Nephron (organoid): ENCODE measurements around the gene SLC39A1.

ENCODE experiments used
- H3K27ac Mint-ChIP-seq, 3 experiments: 2 replicates each; pipeline ENCODE4 v1.8.0; 2020; ENCODE audit warnings: mixed read lengths in 3 of 3, mild to moderate bottlenecking in 2 of 3, moderate library complexity in 1 of 3
- H3K27me3 Mint-ChIP-seq: 2 replicates; pipeline ENCODE4 v1.8.0; 2021; ENCODE audit warnings: low read depth, mild to moderate bottlenecking, moderate library complexity, mixed read lengths
- H3K36me3 Mint-ChIP-seq: 2 replicates; pipeline ENCODE4 v1.8.0; 2020; ENCODE audit warnings: low read depth, mixed read lengths
- H3K4me1 Mint-ChIP-seq: 2 replicates; pipeline ENCODE4 v1.8.0; 2020; ENCODE audit warnings: mixed read lengths
- H3K4me3 Mint-ChIP-seq, 3 experiments: 2 replicates each; pipeline ENCODE4 v1.8.0; 2020; ENCODE audit warnings: mild to moderate bottlenecking in 3 of 3, mixed read lengths in 3 of 3, moderate library complexity in 2 of 3
- H3K9me3 Mint-ChIP-seq: 2 replicates; pipeline ENCODE4 v1.8.0; 2020; ENCODE audit warnings: mixed read lengths
- TF ChIP-seq, protein P1 (sequence below), 3 experiments: fragments of 200-600 bp; sonication (generic); IDR thresholded peaks; one replicate each; pipeline ENCODE4 v1.5.0; 2021; ENCODE audit warnings: antibody characterized with exemption in 3 of 3; ENCODE audit not compliant: unreplicated experiment in 3 of 3

Gene SLC39A1

DNA sequence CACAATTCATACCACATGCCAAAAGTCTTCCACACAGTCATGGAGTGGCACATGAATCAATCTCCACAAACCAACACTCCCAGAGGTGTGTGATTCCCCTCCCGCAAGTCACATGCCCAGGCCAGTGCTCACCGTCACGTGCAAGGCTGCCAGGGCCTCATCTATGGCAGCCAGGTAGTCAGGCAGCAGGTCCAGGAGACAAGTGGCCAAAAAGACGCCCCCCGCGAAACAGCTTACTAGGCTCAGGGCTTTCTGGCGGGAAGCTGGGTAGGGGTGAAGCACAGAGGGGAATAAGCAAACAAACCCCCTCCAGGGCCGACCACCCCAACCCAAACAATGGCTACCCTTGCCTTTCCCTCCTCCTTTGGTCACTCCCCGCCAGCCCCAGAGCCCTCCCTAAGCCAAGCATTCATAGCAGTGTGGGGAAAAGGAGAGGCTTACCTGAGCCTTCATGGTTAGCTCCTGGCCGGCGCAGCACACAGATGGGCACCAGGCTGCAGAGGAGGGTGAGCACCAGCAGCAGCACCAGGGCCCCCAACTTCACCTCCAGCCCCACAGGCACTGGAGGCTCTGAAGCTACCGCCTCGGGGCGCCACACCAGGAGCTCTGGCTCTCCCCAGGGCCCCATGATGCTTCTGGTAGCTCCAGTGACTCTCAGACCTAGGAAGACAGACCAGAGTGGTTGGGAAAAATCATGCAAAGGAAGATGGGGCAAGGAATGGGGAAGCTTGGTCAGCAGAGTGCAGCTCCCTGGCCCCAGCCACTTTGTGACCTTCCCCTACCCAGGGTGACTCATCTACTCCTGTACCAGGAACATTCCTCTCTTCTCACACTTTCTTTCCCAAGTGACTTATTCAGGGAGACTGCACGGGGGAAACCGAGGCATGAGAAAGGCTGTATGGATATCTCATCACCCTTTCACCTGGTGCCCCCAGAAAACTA lies 978 bp downstream of the SLC39A1 start:
- no peaks in the 10 kb centered on the region for H3K27me3 Mint-ChIP-seq
- H3K27ac Mint-ChIP-seq, result peak overlapping the region; percentile 77 to 98 (median 94)
- H3K9me3 Mint-ChIP-seq, result no peaks in the 10 kb centered on the region
- peaks cover 14% of the 10 kb centered on the region for H3K36me3 Mint-ChIP-seq
- peak overlapping the region; percentile 85 to 92 (median 86) for H3K4me3 Mint-ChIP-seq
- TF ChIP-seq, protein P1, sequence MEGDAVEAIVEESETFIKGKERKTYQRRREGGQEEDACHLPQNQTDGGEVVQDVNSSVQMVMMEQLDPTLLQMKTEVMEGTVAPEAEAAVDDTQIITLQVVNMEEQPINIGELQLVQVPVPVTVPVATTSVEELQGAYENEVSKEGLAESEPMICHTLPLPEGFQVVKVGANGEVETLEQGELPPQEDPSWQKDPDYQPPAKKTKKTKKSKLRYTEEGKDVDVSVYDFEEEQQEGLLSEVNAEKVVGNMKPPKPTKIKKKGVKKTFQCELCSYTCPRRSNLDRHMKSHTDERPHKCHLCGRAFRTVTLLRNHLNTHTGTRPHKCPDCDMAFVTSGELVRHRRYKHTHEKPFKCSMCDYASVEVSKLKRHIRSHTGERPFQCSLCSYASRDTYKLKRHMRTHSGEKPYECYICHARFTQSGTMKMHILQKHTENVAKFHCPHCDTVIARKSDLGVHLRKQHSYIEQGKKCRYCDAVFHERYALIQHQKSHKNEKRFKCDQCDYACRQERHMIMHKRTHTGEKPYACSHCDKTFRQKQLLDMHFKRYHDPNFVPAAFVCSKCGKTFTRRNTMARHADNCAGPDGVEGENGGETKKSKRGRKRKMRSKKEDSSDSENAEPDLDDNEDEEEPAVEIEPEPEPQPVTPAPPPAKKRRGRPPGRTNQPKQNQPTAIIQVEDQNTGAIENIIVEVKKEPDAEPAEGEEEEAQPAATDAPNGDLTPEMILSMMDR (IDR thresholded peaks at IDR 0.05; ENCODE audit: unreplicated experiment in 3 of 3), result no peak
- peaks cover 52% of the 10 kb centered on the region for H3K4me1 Mint-ChIP-seq

DNA sequence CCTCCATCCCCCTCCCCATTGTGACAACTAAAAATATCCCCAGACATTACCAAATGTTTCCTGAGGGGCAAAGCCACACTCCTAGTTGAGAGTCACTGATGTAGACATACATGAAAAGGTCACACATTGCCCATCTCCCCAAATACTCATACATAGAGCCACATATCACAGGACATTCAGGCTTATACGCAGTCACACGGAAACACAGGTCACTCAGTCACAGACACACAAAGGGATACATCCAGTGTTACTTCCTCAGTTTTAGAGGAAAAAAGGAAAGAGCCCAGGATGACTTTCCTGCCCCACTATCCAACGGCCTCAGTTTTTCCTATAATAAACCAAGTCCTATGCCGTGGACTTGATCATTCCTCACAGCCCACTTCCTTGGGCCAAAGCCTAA lies 1.9 kb downstream of the SLC39A1 start:
- TF ChIP-seq, protein P1 (IDR thresholded peaks at IDR 0.05; ENCODE audit: unreplicated experiment in 3 of 3), result no peak

DNA sequence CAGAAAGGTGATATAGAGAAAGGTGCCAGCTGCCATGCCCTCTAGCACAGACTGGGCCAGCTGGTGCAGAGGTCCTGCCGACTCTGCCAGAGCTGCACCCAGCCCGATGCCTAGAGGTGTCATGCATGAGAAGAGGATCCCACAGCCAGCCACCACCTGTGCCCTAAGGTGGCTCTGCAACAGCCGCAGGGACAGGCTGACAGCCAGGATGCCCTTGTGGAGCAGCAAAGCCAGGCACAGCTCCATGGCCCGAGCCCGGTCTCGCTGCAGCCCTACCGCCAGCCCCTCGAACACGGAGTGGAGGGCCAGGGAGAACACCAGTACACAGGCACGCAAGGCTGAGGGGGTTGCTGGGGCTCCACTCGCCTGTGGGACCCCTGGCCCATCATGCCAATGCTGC lies 3.1 kb downstream of the SLC39A1 start:
- Mint-ChIP-seq H3K27me3 (no peaks in the 10 kb centered on the region), H3K4me3 (peak overlapping the region; percentile 85 to 98 (median 86)), H3K9me3 (no peaks in the 10 kb centered on the region), H3K27ac (peak overlapping the region in 2 of 3 experiments; percentile 60 to 71), H3K36me3 (peaks cover 14% of the 10 kb centered on the region), H3K4me1 (peaks cover 50% of the 10 kb centered on the region)
- TF ChIP-seq, protein P1 (IDR thresholded peaks at IDR 0.05; ENCODE audit: unreplicated experiment in 3 of 3), result no peak

More for the DNA sequence above, 1.9 kb downstream of the SLC39A1 start:
- Mint-ChIP-seq H3K27me3 (no peaks in the 10 kb centered on the region), H3K27ac (peak overlapping the region; percentile 37 to 94 (median 79)), H3K9me3 (no peaks in the 10 kb centered on the region), H3K36me3 (peaks cover 14% of the 10 kb centered on the region), H3K4me1 (peaks cover 55% of the 10 kb centered on the region), H3K4me3 (peak overlapping the region; percentile 85 to 92 (median 86))

DNA sequence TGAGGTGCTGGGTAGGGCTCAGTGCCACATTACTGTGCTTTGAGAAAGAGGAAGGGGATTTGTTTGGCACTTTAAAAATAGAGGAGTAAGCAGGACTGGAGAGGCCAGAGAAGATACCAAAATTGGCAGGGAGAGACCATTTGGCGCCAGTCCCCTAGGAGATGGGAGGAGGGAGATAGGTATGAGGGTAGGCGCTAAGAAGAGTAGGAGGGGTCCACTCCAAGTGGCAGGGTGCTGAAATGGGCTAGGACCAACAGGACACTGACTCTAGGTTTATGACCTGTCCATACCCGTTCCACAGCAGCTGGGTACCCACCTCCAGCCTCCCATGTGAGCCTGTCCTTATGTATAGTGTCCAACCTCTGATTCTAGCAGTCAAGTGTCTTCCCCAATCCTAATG lies 3.9 kb downstream of the SLC39A1 start:
- H3K4me3 Mint-ChIP-seq, result peak overlapping the region; percentile 93 to 98 (median 97)
- TF ChIP-seq, protein P1 (IDR thresholded peaks at IDR 0.05; ENCODE audit: unreplicated experiment in 3 of 3), result no peak
- H3K9me3 Mint-ChIP-seq, result no peaks in the 10 kb centered on the region
- H3K4me1 Mint-ChIP-seq, result peaks cover 50% of the 10 kb centered on the region
- no peaks in the 10 kb centered on the region for H3K27me3 Mint-ChIP-seq
- H3K27ac Mint-ChIP-seq, result peak overlapping the region; percentile 60 to 87 (median 87)
- peaks cover 15% of the 10 kb centered on the region for H3K36me3 Mint-ChIP-seq

DNA sequence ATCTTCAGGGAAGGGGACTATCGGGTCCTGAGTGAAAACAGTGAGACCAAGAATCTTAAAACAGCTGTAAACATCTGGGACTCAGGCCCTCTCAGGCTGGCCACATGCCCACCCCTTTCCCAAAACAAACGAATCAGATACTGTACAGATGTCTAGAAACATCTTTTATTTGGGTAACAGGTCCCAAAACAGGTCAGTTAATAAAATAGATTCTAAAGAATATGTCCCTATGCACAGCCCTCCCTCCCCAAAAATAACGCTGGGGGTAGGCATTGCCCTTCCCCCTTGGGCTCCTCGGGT lies 4.4 kb downstream of the SLC39A1 start:
- H3K27ac Mint-ChIP-seq, result peak overlapping the region; percentile 60 to 89 (median 87)
- TF ChIP-seq, protein P1 (IDR thresholded peaks at IDR 0.05; ENCODE audit: unreplicated experiment in 3 of 3), result no peak

More for the DNA sequence above, 4.4 kb downstream of the SLC39A1 start:
- Mint-ChIP-seq H3K4me3 (peak overlapping the region; percentile 93 to 98 (median 97)), H3K27me3 (no peaks in the 10 kb centered on the region), H3K4me1 (peaks cover 49% of the 10 kb centered on the region), H3K36me3 (peaks cover 21% of the 10 kb centered on the region), H3K9me3 (no peaks in the 10 kb centered on the region)
